ENCODE data around the gene GRK1.

GRK1 gene

GRCh38 chr13:113763254-113763653, 96.2 kb downstream of the GRK1 start:
- no peak for DNase-seq

- no peak for DNase-seq
These were observed 97.2 kb downstream of the GRK1 start for GRCh38 chr13:113763961-113764792.

GRCh38 chr13:113764793-113765563, 98.0 kb downstream of the GRK1 start:
- DNase-seq, result no peak

- DNase-seq, result peak; percentile 53
These were observed 98.5 kb downstream of the GRK1 start for GRCh38 chr13:113765564-113765910.

GRCh38 chr13:113766035-113766800, 99.2 kb downstream of the GRK1 start:
- no peak for DNase-seq

- DNase-seq, result no peak
These were observed 100.3 kb downstream of the GRK1 start for GRCh38 chr13:113767366-113767765.

GRCh38 chr13:113768018-113768905, 101.2 kb downstream of the GRK1 start:
- no peak for DNase-seq

- no peak for DNase-seq
These were observed 102.1 kb downstream of the GRK1 start for GRCh38 chr13:113769106-113769505.

GRCh38 chr13:113769881-113770280, 102.9 kb downstream of the GRK1 start:
- DNase-seq, result no peak

- DNase-seq, result no peak
These were observed 103.4 kb downstream of the GRK1 start for GRCh38 chr13:113770441-113770840.

- DNase-seq, result no peak
These were observed 103.9 kb downstream of the GRK1 start for GRCh38 chr13:113770937-113771336.

- no peak for DNase-seq
These were observed 104.8 kb downstream of the GRK1 start for GRCh38 chr13:113771709-113772331.

- no peak for DNase-seq
These were observed 107.4 kb downstream of the GRK1 start for GRCh38 chr13:113774177-113775107.

- DNase-seq, result no peak
These were observed 108.6 kb downstream of the GRK1 start for GRCh38 chr13:113775451-113776145.

GRCh38 chr13:113776231-113777125, 109.5 kb downstream of the GRK1 start:
- no peak for DNase-seq

GRCh38 chr13:113777311-113778260, 110.6 kb downstream of the GRK1 start:
- DNase-seq, result peak; percentile 31

GRCh38 chr13:113781571-113781970, 114.6 kb downstream of the GRK1 start:
- no peak for DNase-seq

GRCh38 chr13:113782472-113782871, 115.5 kb downstream of the GRK1 start:
- DNase-seq, result no peak

All from fibroblast of skin of scalp (primary cell).